ENCODE measurements around the gene PPP3CA. TPM values are rescaled to one million over a fixed set of nuclear protein-coding genes. Genes with fewer than 3 reads are reported as not detected.

Gene PPP3CA
- total and polyA plus RNA-seq, 8 donors: 38.8 to 58.6 (median 54.8) TPM

DNA sequence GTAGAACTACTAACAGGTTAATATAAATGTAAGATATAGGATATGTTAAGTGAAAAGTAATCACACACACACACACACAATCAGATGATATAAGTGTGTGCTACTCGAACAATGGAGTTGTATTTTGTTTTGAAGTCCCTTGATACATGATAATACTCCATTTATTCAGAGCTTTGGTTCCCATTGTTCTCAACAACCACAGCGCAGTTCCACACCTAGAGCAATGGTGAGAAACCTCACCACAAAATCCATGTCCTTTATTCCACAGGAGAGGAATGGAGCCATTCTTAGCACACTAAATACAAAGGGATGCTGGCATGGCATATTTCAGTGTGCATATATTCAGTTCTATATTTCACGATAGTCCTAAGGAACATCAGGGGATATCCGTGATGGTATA, 139.2 kb downstream of the PPP3CA start:
- H3K9me3 ChIP-seq: no peaks in the 10 kb centered on the region
- intact Hi-C loops (cut with DNase I): no loop called here
- ATAC-seq (no peak), DNase-seq (no peak)
- no peak overlapping the region for H3K27ac ChIP-seq
- TF ChIP-seq, protein P1, sequence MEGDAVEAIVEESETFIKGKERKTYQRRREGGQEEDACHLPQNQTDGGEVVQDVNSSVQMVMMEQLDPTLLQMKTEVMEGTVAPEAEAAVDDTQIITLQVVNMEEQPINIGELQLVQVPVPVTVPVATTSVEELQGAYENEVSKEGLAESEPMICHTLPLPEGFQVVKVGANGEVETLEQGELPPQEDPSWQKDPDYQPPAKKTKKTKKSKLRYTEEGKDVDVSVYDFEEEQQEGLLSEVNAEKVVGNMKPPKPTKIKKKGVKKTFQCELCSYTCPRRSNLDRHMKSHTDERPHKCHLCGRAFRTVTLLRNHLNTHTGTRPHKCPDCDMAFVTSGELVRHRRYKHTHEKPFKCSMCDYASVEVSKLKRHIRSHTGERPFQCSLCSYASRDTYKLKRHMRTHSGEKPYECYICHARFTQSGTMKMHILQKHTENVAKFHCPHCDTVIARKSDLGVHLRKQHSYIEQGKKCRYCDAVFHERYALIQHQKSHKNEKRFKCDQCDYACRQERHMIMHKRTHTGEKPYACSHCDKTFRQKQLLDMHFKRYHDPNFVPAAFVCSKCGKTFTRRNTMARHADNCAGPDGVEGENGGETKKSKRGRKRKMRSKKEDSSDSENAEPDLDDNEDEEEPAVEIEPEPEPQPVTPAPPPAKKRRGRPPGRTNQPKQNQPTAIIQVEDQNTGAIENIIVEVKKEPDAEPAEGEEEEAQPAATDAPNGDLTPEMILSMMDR (IDR thresholded peaks at IDR 0.05): no peak
- H3K36me3 ChIP-seq: no peaks in the 10 kb centered on the region
- H3K4me3 ChIP-seq: no peak overlapping the region
- peaks cover 0 to 24% of the 10 kb centered on the region in 2 donors for H3K4me1 ChIP-seq
- no peaks in the 10 kb centered on the region for H3K27me3 ChIP-seq

DNA sequence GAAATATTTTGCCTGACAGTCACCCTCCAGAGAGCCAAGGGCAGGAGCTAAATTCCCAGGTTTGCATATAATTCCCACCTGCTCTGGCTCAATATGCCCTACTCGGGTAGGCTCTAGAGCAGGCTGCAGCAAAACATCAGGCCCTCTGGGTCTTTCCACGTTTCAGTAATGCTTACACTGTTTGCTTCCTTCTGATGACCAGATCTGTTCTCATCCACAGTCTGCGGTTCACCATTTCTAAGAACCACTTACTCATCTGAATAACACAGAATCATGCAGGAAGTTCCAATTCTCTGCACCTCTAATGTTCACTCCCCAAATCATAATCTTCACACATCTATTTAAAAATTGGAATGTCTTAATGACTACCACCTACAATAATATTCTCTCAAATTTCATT, 141.4 kb downstream of the PPP3CA start:
- Histone ChIP-seq H3K27me3 (no peaks in the 10 kb centered on the region), H3K36me3 (no peaks in the 10 kb centered on the region), H3K4me3 (no peak overlapping the region), H3K4me1 (peaks cover 0 to 39% of the 10 kb centered on the region in 2 donors), H3K9me3 (no peaks in the 10 kb centered on the region), H3K27ac (peak overlapping the region; percentile 7 to 20)
- intact Hi-C loops (cut with DNase I): no loop called here
- TF ChIP-seq, protein P1 (IDR thresholded peaks at IDR 0.05): no peak
- DNase-seq (no peak), ATAC-seq (peak; percentile 68)

DNA sequence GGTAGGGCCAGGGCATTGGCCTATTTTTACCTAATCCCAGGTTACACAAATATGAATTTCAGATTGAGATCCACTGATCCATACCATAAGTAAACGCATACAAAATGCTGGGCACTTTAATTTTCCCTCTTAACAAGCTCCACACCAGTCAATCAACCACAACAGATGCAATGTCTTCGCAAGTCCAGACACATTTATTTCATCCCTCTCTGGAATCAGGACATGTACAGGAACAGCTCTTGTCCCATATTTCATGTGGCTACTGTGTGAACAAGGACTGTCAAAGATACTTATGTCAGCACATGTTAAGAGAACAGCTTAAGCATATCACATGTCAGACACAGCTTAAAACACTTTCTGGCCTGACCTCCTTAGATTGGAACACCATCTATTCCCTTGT, 145.9 kb downstream of the PPP3CA start:
- ATAC-seq: no peak
- intact Hi-C loops (cut with DNase I): no loop called here

DNA sequence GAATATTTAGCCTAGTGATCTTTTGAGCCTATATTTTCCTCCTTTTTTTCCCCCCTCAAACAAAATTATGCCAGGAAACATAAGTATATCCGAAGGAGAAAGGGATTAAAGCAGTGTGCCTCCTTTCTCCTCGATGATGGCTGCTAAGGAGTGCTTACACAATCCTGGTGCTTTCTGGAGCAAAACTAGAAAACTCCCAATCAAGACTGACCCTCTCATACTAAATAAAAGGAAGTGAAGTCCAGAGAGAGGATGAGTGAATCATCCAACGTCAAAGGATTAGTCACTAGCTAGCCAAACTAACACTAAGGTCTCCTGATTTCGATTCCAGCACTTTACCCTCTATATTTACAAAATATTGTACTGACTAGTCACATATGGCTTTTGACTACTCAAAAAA, 146.8 kb downstream of the PPP3CA start:
- peak; percentile 90 for ATAC-seq
- no peak overlapping the region for H3K4me3 ChIP-seq
- H3K36me3 ChIP-seq: peaks cover 0 to 2% of the 10 kb centered on the region in 2 donors
- intact Hi-C loops (cut with DNase I): no loop called here
- peak overlapping the region; percentile 33 to 70 for H3K27ac ChIP-seq
- no peaks in the 10 kb centered on the region for H3K9me3 ChIP-seq
- H3K27me3 ChIP-seq: no peaks in the 10 kb centered on the region
- TF ChIP-seq, protein P1 (IDR thresholded peaks at IDR 0.05): no peak
- no peak for DNase-seq
- peaks cover 0 to 43% of the 10 kb centered on the region in 2 donors for H3K4me1 ChIP-seq

More for the DNA sequence above, 145.9 kb downstream of the PPP3CA start:
- no peak overlapping the region for H3K4me3 ChIP-seq
- H3K27ac ChIP-seq: peak overlapping the region in 1 of 2 donors; percentile 70
- H3K27me3 ChIP-seq: no peaks in the 10 kb centered on the region
- H3K4me1 ChIP-seq: peaks cover 0 to 52% of the 10 kb centered on the region in 2 donors
- H3K9me3 ChIP-seq: no peaks in the 10 kb centered on the region
- no peaks in the 10 kb centered on the region for H3K36me3 ChIP-seq
- TF ChIP-seq, protein P1 (IDR thresholded peaks at IDR 0.05): no peak
- DNase-seq: no peak

DNA sequence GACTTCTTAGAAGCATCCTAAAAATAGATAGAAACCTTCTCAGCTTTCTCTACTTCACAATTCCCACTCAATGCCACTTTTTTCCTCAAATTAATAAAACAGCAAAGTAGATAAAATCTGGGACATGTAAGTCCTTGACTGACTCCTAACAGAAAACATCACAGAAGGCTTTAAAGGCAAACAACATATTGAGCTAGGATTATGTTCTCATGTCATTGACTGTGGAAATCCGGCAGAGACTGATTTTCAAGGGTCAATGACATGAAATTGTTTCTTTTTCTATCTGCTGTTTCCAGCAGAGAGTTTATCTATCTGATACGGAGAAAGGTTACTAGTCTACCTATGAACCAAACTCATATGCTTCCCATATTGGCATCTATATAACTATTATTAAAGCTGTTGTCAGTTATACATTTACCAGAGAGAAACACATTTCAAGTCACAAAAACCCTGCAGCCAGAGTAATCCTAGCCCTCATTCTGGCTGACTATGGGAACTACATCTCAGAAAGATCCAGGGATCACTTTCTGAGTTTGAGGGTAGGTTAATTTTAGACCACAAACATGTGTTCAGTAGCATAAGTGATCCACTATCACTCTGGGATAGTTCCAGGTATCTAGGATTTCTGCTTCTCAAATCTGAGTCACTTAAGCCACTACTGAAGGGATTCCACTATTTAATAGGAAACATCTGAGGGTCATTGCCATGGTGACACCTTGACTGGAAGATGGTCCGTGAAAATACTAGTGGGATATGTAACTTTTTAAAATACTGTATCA, 147.6 kb downstream of the PPP3CA start:
- intact Hi-C loops (cut with DNase I): no loop called here
- ATAC-seq (no peak), DNase-seq (no peak)
- Histone ChIP-seq H3K4me3 (no peak overlapping the region), H3K9me3 (no peaks in the 10 kb centered on the region), H3K4me1 (peaks cover 0 to 35% of the 10 kb centered on the region in 2 donors), H3K27me3 (no peaks in the 10 kb centered on the region), H3K27ac (peak overlapping the region; percentile 33 to 70), H3K36me3 (peaks cover 0 to 11% of the 10 kb centered on the region in 2 donors)
- TF ChIP-seq, protein P1 (IDR thresholded peaks at IDR 0.05): no peak
